IMR-90 (cell line): ENCODE measurements around the gene SYNPO. TPM values are rescaled to one million over a fixed set of nuclear protein-coding genes. Genes with fewer than 3 reads are reported as not detected.

ENCODE experiments used
- ATAC-seq: fragments of 200-7000 bp; cut with Tn5 transposase; 2 replicates; pipeline ENCODE4 v1.9.1; 2020; ENCODE audit warnings: low read depth, mild to moderate bottlenecking, moderate library complexity
- BruUV-seq: library from RNA; stranded (reverse); fragments of 400-500 nt; replicated peaks from 2 replicates; lab custom pipeline; 2021; lab: Mats Ljungman, UMichigan
- CTCF ChIA-PET: fragments of 300-600 bp; formaldehyde crosslinking; extraction: SDS; loops from one replicate; lab custom pipeline; 2021; ENCODE audit warnings: antibody characterized with exemption; lab: Yijun Ruan, JAX
- POLR2A ChIA-PET: fragments of 300-600 bp; sonication (Branson Sonifier 250); formaldehyde crosslinking; loops from one replicate; lab custom pipeline; 2022; ENCODE audit warnings: antibody characterized with exemption; ENCODE audit not compliant: unreplicated experiment; lab: Charles Lee
- DNase-seq: peaks from one replicate; pipeline ENCODE4 v3.0.0; 2013
- H2AFZ ChIP-seq: replicated peaks from 2 replicates; pipeline ENCODE3; 2013; ENCODE audit warnings: low read length, mild to moderate bottlenecking; ENCODE audit not compliant: poor library complexity
- H2AK5ac ChIP-seq: 2 replicates; pipeline ENCODE4 v1.6.1; 2013; ENCODE audit warnings: low read depth, low read length, inconsistent platforms
- H2AK9ac ChIP-seq: replicated peaks from 2 replicates; pipeline ENCODE3; 2013; ENCODE audit warnings: mild to moderate bottlenecking, low read depth, low read length, moderate library complexity; ENCODE audit not compliant: poor library complexity
- H2BK120ac ChIP-seq: 2 replicates; pipeline ENCODE4 v1.6.1; 2013; ENCODE audit warnings: low read depth, low read length, inconsistent platforms
- H2BK15ac ChIP-seq: 3 replicates; pipeline ENCODE4 v1.6.1; 2013; ENCODE audit warnings: low read depth, low read length, inconsistent platforms
- H2BK20ac ChIP-seq: 2 replicates; pipeline ENCODE4 v1.6.1; 2013; ENCODE audit warnings: low read depth, mild to moderate bottlenecking, inconsistent platforms, low read length, moderate library complexity
- H2BK5ac ChIP-seq: 2 replicates; pipeline ENCODE4 v1.6.1; 2013; ENCODE audit warnings: mild to moderate bottlenecking, low read depth, low read length, inconsistent platforms; ENCODE audit not compliant: poor library complexity, severe bottlenecking
- H3K14ac ChIP-seq: replicated peaks from 2 replicates; pipeline ENCODE4 v1.6.1; 2013; ENCODE audit warnings: low read depth, low read length, inconsistent platforms
- H3K18ac ChIP-seq: 2 replicates; pipeline ENCODE4 v1.6.1; 2013; ENCODE audit warnings: low read depth, low read length, control low read depth
- H3K23ac ChIP-seq: 2 replicates; pipeline ENCODE4 v1.6.1; 2013; ENCODE audit warnings: low read depth, low read length, inconsistent platforms
- H3K27ac ChIP-seq: 2 replicates; pipeline ENCODE4 v1.5.1; 2013; ENCODE audit warnings: mild to moderate bottlenecking, control low read depth, low read length; ENCODE audit not compliant: insufficient read depth
- H3K27me3 ChIP-seq: 2 replicates; pipeline ENCODE4 v1.6.1; 2013; ENCODE audit warnings: low read length; ENCODE audit not compliant: control insufficient read depth, insufficient read depth
- H3K36me3 ChIP-seq: 2 replicates; pipeline ENCODE4 v1.6.1; 2013; ENCODE audit warnings: low read length, mixed read lengths; ENCODE audit not compliant: control insufficient read depth, insufficient read depth
- H3K4ac ChIP-seq: 2 replicates; pipeline ENCODE4 v1.6.1; 2013; ENCODE audit warnings: low read depth, low read length, inconsistent platforms
- H3K4me1 ChIP-seq: 2 replicates; pipeline ENCODE4 v1.6.1; 2013; ENCODE audit warnings: low read length, mixed read lengths; ENCODE audit not compliant: control insufficient read depth, insufficient read depth
- H3K4me2 ChIP-seq: 2 replicates; pipeline ENCODE4 v1.6.1; 2013; ENCODE audit warnings: low read depth, mild to moderate bottlenecking, control low read depth, low read length, moderate library complexity
- H3K4me3 ChIP-seq: 2 replicates; pipeline ENCODE4 v1.5.1; 2013; ENCODE audit warnings: low read depth, mild to moderate bottlenecking, control low read depth, low read length, moderate library complexity; ENCODE audit not compliant: insufficient read depth
- H3K56ac ChIP-seq: 2 replicates; pipeline ENCODE4 v1.6.1; 2013; ENCODE audit warnings: low read length, inconsistent platforms; ENCODE audit not compliant: insufficient read depth; ENCODE audit errors: extremely low read depth
- H3K79me1 ChIP-seq, 2 experiments: 2 replicates each; pipeline ENCODE4 v1.6.1; 2013; ENCODE audit warnings: low read length in 2 of 2, inconsistent platforms in 1 of 2, low read depth in 1 of 2
- H3K9ac ChIP-seq: 2 replicates; pipeline ENCODE4 v1.6.1; 2013; ENCODE audit warnings: low read depth, low read length, control low read depth
- H3K9me1 ChIP-seq: 2 replicates; pipeline ENCODE4 v1.6.1; 2013; ENCODE audit warnings: low read length, inconsistent platforms; ENCODE audit not compliant: insufficient read depth
- H3K9me3 ChIP-seq: 2 replicates; pipeline ENCODE4 v1.6.1; 2013; ENCODE audit warnings: low read length; ENCODE audit not compliant: control insufficient read depth, insufficient read depth
- H4K20me1 ChIP-seq: 2 replicates; pipeline ENCODE4 v1.6.1; 2013; ENCODE audit warnings: low read length, inconsistent platforms; ENCODE audit not compliant: insufficient read depth
- H4K5ac ChIP-seq: 2 replicates; pipeline ENCODE4 v1.6.1; 2013; ENCODE audit warnings: mild to moderate bottlenecking, low read depth, low read length, control low read depth
- H4K8ac ChIP-seq, 2 experiments: 2 replicates each; pipeline ENCODE4 v1.6.1; 2013; ENCODE audit warnings: low read depth in 2 of 2, low read length in 2 of 2, control low read depth in 1 of 2, inconsistent platforms in 1 of 2
- H4K91ac ChIP-seq: 2 replicates; pipeline ENCODE4 v1.6.1; 2013; ENCODE audit warnings: low read depth, low read length, inconsistent platforms; ENCODE audit not compliant: insufficient read depth
- CHD1 ChIP-seq: IDR thresholded peaks from 2 replicates; pipeline ENCODE4 v1.6.1; 2012; ENCODE audit warnings: low read depth, low read length, improper control_type of control experiment
- FOS ChIP-seq: fragments of 150-350 bp; IDR thresholded peaks from 2 replicates; pipeline ENCODE4 v1.6.1; 2016; ENCODE audit warnings: low read depth, low read length
- MXI1 ChIP-seq: IDR thresholded peaks from 2 replicates; pipeline ENCODE4 v1.6.1; 2012; ENCODE audit warnings: low read depth, mild to moderate bottlenecking, low read length, moderate library complexity, borderline replicate concordance
- POLR2A ChIP-seq: IDR thresholded peaks from 2 replicates; pipeline ENCODE4 v1.6.1; 2012; ENCODE audit warnings: mild to moderate bottlenecking, low read depth, low read length
- RCOR1 ChIP-seq: IDR thresholded peaks from 2 replicates; pipeline ENCODE4 v1.6.1; 2012; ENCODE audit warnings: mild to moderate bottlenecking, low read length, improper control_type of control experiment; ENCODE audit not compliant: insufficient replicate concordance
- RFX5 ChIP-seq: IDR thresholded peaks from 2 replicates; pipeline ENCODE4 v1.8.0; 2012; ENCODE audit warnings: low read depth, mild to moderate bottlenecking, low read length, moderate library complexity
- SMC3 ChIP-seq: fragments of 150-350 bp; IDR thresholded peaks from 2 replicates; pipeline ENCODE4 v1.6.1; 2016; ENCODE audit warnings: low read depth, mild to moderate bottlenecking, antibody characterized with exemption, low read length, moderate library complexity
- WGBS, 2 experiments: methylation state at CpG; one replicate each; pipeline versions ENCODE4 v1.1.5 to v1.1.7; 2013; ENCODE audit warnings: missing lambda C conversion rate in 2 of 2; ENCODE audit not compliant: insufficient read length in 1 of 2; ENCODE audit errors: extremely low coverage in 2 of 2; 5-methylcytosine and 5-hydroxymethylcytosine counted together
- dilution Hi-C: fragments of 300-500 bp; cut with HindIII; formaldehyde crosslinking; loops from one replicate; pipeline ENCODE4 v1.14.3; 2018; ENCODE audit warnings: low sequenced_read_pairs; ENCODE audit not compliant: unreplicated experiment
- in situ Hi-C: fragments of 300-500 bp; cut with MboI; formaldehyde crosslinking; loops from 3 replicates; pipeline ENCODE4 v1.14.3; 2019; ENCODE audit warnings: low sequenced_read_pairs, inconsistent platforms, mixed read lengths
- intact Hi-C: fragments of 100-400 bp; cut with micrococcal nuclease; formaldehyde crosslinking; loops from 2 replicates; pipeline ENCODE4 v1.10.0; 2022
- polyA plus RNA-seq, 3 experiments: library from polyadenylated mRNA; depleted of rRNA; stranded (reverse); fragments of >200 nt; gene quantifications; 2 replicates each; pipeline ENCODE4 v1.2.3, GENCODE V29; 2012; ENCODE audit warnings: low replicate concordance in 1 of 3
- total RNA-seq: library from RNA; depleted of rRNA; stranded (reverse); fragments of >200 nt; gene quantifications from 2 replicates; pipeline ENCODE4 v1.2.3, GENCODE V29; 2012
- TF ChIP-seq, protein P1 (sequence below): fragments of 150-350 bp; IDR thresholded peaks from 2 replicates; pipeline ENCODE4 v1.6.1; 2017; ENCODE audit warnings: mild to moderate bottlenecking, antibody characterized with exemption, low read length, low read depth
- TF ChIP-seq, protein P2 (sequence below): fragments of 150-350 bp; IDR thresholded peaks from 2 replicates; pipeline ENCODE4 v1.6.1; 2016; ENCODE audit warnings: low read depth, mild to moderate bottlenecking, low read length, moderate library complexity, borderline replicate concordance
- TF ChIP-seq, protein P3 (sequence below): conservative IDR thresholded peaks from 2 replicates; pipeline ENCODE4 v1.5.1; 2012; ENCODE audit warnings: mild to moderate bottlenecking, low read depth, low read length, improper control_type of control experiment

SYNPO gene
- total and polyA plus RNA-seq, 2 of the 4 experiments (the other 2 are of a cell fraction) = 3.0 to 24.8 TPM

DNA sequence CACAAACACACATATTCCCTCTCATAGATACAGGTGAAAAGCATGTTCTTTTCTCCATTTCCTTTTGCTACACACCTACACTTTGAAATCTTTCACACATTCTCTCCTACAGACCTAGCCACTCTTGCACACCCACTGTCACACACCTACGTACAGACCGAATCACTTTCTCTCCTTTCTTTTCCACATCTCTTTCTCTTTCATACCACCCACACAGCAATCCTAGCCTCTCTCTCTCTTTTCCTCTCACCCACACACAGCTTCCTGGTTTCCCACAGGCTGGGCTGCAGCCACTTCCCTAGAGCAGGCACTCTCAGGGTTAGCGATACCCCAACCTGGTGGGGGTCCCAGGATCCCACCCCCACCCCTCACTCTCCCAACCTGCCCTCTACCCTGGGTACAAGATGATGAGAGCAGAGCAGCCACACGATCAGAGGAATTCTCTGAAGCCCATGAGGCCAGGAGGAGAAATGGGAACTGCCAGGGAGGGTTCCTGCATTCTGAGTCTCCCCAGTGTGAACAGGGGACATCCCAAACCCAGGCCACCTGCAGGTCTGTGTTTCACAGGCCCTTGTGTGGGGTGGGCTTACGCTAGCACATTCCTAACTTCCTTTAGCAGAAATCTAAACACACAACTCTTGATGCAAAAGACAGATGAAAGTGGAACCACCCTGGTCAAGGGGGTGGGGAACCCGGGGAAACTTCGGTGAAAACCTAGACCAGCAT lies 17.1 kb upstream of the SYNPO start (continued):
- TF ChIP-seq, protein P1, sequence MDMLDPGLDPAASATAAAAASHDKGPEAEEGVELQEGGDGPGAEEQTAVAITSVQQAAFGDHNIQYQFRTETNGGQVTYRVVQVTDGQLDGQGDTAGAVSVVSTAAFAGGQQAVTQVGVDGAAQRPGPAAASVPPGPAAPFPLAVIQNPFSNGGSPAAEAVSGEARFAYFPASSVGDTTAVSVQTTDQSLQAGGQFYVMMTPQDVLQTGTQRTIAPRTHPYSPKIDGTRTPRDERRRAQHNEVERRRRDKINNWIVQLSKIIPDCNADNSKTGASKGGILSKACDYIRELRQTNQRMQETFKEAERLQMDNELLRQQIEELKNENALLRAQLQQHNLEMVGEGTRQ = no peak

DNA sequence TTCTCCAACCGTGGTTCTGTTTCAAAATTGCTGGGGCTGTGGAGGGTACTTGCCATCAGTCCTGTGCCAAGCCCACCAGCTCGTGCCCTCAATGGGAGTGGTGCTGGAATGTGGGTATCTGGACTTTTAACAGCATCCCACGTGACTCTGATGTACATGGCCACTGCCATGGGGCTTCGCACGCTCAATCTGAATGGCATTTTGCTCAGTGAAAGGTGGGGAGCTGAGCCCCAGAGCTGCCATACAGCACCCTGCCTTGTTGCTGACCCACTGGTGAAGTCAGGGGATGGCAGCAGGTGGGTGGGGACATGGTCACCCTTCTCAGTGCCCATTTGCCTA lies 16.6 kb upstream of the SYNPO start:
- H2AK9ac ChIP-seq = peak overlapping the region; percentile 61
- peak overlapping the region; percentile 8; the same call in 1 of the 2 replicates for H3K27ac ChIP-seq
- peak overlapping the region; percentile 75 for H4K5ac ChIP-seq
- no peaks in the 10 kb centered on the region for H4K20me1 ChIP-seq
- peaks cover 12% of the 10 kb centered on the region for H3K9me1 ChIP-seq
- peak overlapping the region; percentile 80; the same call in 1 of the 2 replicates for H2BK20ac ChIP-seq
- peak overlapping the region; percentile 60; the same call in 2 of the 3 replicates for H2BK15ac ChIP-seq
- DNase-seq (no peak), ATAC-seq (no peak)
- peaks cover 0 to 4% of the 10 kb centered on the region in 2 experiments; a peak in 2 of 4 replicates for H3K79me1 ChIP-seq
- in situ Hi-C loops = no loop called here
- H3K56ac ChIP-seq = no peak overlapping the region
- intact Hi-C loops = loop anchor here (2.0 kb wide), 1 partner anchor 13 kb away; no protein-coding TSS in a partner anchor
- peaks cover 59% of the 10 kb centered on the region for H3K4me1 ChIP-seq
- H3K27me3 ChIP-seq = no peaks in the 10 kb centered on the region
- H2AFZ ChIP-seq = peak overlapping the region; percentile 66
- peak overlapping the region; percentile 23 for H2BK5ac ChIP-seq
- H3K36me3 ChIP-seq = no peaks in the 10 kb centered on the region
- dilution Hi-C loops = no loop called here
- peak overlapping the region; percentile 70 for H3K4ac ChIP-seq
- no peak overlapping the region; the same call in 1 of the 2 replicates for H3K4me2 ChIP-seq
- H3K14ac ChIP-seq = no peak overlapping the region; the same call in 1 of the 2 replicates
- WGBS, 2 experiments = 100% methylated on average over 2 of the region's 5 CpGs; no CpG with 5 or more reads in 1 of the 2 experiments
- peak overlapping the region; percentile 67; the same call in 1 of the 2 replicates for H2BK120ac ChIP-seq
- ChIA-PET CTCF (no interaction called here), POLR2A (no interaction called here)
- peak overlapping the region; percentile 88; the same call in 1 of the 2 replicates for H2AK5ac ChIP-seq
- peak overlapping the region; percentile 60; the same call in 1 of the 2 replicates for H3K23ac ChIP-seq
- H3K18ac ChIP-seq = peak overlapping the region; percentile 62
- H4K91ac ChIP-seq = peak overlapping the region; percentile 87; the same call in 1 of the 2 replicates
- peak overlapping the region; percentile 78 for H3K9ac ChIP-seq
- no TSS peak for BruUV-seq
- no peaks in the 10 kb centered on the region for H3K9me3 ChIP-seq
- H3K4me3 ChIP-seq = no peak overlapping the region
- H4K8ac ChIP-seq = peak overlapping the region; percentile 73 to 88; a peak in 3 of 4 replicates
- TF ChIP-seq FOS = no peak
- TF ChIP-seq RCOR1 = no peak
- no peak for TF ChIP-seq CHD1
- TF ChIP-seq, protein P1 = no peak
- TF ChIP-seq MXI1 = no peak
- TF ChIP-seq POLR2A = no peak
- TF ChIP-seq, protein P2, sequence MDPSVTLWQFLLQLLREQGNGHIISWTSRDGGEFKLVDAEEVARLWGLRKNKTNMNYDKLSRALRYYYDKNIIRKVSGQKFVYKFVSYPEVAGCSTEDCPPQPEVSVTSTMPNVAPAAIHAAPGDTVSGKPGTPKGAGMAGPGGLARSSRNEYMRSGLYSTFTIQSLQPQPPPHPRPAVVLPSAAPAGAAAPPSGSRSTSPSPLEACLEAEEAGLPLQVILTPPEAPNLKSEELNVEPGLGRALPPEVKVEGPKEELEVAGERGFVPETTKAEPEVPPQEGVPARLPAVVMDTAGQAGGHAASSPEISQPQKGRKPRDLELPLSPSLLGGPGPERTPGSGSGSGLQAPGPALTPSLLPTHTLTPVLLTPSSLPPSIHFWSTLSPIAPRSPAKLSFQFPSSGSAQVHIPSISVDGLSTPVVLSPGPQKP = no peak
- TF ChIP-seq SMC3 = no peak
- TF ChIP-seq RFX5 = no peak
- TF ChIP-seq, protein P3, sequence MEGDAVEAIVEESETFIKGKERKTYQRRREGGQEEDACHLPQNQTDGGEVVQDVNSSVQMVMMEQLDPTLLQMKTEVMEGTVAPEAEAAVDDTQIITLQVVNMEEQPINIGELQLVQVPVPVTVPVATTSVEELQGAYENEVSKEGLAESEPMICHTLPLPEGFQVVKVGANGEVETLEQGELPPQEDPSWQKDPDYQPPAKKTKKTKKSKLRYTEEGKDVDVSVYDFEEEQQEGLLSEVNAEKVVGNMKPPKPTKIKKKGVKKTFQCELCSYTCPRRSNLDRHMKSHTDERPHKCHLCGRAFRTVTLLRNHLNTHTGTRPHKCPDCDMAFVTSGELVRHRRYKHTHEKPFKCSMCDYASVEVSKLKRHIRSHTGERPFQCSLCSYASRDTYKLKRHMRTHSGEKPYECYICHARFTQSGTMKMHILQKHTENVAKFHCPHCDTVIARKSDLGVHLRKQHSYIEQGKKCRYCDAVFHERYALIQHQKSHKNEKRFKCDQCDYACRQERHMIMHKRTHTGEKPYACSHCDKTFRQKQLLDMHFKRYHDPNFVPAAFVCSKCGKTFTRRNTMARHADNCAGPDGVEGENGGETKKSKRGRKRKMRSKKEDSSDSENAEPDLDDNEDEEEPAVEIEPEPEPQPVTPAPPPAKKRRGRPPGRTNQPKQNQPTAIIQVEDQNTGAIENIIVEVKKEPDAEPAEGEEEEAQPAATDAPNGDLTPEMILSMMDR = no peak
